HG03439 (cell line): Measurements from ENCODE around the gene ITFG2.
"Not testable (repeated sequence)": the region's sequence is repeated elsewhere in the genome, so short reads cannot be mapped to it uniquely, and the experiment has no call there.

ENCODE experiments used
- ATAC-seq: cut with Tn5 transposase; IDR thresholded peaks from one replicate; pipeline ENCODE4 v1.9.1; 2021; ENCODE audit warnings: mild to moderate bottlenecking, moderate library complexity; ENCODE audit not compliant: unreplicated experiment

Gene ITFG2

DNA sequence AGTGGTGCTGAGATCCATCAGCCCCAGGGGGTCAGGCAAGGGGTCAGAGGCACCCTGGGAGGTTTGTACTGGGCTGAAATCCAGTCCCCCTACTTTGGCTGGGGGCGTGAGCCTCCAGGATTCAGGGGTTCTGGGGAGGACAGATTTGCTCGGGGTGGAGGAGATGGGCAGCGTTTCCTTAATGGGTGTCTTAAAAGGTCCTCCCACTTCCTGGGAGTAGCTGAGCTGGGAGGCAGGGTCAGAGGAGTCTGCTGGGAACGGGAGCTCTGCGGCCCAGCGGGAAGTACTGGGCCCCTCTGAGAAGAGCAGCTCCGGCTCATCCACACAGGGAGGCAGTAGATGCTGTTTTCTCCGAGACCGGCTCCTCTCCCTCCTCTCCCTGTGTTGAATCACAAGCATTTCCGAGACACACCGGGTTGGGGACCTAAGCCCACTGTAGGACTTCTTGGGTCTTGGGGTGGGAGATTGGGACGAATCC is 46.5 kb downstream of the ITFG2 start:
- no peak for ATAC-seq

DNA sequence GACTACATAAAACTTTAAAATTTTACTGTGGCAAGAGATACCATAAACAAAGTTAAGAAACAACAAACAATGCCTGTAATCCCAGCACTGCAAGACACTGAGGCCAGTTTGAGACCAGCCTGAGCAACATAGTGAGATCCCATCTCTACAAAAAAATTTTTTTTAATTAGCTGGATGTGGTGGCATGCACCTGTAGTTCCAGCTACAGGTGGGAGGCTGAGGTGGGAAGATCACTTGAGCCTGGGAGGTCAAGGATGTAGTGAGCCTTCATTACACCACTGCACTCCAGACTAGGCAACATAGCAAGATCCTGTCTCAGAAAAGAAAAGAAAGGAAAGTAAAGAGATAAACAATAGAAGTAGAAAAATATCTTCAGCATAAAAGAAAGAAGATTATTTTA is 47.7 kb downstream of the ITFG2 start:
- no peak for ATAC-seq

DNA sequence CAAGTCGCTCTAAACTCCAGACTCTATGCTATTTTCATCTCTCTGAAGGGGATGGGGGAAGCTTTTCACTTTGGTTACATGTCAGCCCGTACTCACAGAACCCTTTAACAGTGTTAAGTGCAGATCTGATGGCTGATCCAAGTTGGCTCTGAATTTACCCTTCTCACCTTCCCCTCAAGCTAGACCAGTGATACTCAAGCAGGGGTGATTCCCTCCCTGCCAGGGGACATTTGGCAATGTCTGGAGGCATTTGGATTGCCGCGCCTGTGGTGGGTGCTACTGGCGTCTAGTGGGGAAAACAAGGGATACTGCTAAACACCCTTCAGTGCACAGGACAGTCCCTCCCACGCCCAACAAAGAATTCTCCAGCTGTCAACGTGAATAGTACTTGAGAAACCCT is 50.4 kb downstream of the ITFG2 start:
- no peak for ATAC-seq

DNA sequence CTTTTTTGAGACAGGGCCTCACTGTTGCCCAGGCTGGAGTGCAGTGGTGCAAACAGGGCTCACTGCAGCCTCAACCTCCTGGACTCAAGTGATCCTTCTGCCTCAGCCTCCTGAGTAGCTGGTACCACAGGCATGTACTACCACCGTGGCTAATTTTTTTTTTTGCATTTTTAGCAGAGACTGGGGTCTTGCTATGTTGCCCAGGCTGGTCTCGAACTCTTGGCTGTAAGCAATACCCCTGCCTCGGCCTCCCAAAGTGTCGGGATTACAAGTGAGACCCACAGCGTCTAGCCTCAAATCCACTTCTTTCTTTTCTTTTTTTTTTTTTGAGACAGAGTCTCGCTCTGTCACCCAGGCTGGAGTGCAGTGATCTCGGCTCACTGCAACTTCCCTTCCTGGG is 50.9 kb downstream of the ITFG2 start:
- ATAC-seq = not testable (repeated sequence)

DNA sequence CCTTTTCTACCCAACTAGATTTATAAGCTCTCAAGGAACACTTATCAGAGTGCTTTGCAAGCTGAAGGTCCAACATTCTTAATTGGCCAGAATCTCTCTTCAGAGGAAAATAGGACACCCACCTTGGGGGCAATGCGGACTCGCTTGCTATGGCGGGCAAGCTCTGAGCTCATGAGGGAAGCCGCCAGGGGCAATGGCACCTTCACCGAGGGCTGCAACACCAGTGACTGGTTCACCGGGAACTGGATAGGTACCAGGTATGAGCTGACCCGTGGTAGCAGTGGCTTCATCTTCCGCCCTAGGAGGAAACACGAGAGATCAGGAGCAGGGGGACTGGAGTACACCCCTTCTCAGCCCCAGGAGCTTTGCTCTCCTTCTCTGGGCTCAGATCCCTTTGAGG is 51.7 kb downstream of the ITFG2 start:
- no peak for ATAC-seq

DNA sequence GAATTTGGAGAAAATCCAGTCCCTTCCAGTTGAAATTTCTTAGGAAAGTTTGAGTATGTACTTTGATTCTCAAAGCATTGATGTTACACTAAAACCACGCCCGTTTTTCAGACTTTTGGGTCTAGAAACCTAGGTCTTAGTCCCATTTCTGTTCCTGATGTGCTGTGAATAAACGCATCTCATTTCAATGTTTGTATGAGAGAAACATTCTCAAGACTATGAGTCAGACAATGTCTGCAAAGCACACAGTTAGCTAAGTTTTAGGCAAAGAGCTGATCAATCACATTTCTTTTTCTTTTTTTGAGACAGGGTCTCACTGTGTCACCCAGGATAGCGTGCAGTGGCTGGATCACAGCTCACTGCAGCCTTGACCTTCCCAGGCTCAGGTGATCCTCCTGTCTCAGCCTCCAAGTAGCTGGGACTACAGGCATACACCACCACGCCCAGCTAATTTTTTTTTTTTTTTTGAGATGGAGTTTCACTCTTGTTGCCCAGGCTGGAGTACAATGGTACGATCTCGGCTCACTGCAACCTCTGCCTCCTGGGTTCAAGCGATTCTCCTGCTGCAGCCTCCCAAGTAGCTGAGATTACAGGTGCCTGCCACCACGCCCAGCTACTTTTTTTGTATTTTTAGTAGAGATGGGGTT is 56.6 kb downstream of the ITFG2 start:
- not testable (repeated sequence) for ATAC-seq
